Endometrium (tissue), 2 donors: ENCODE data around the gene SLC4A4.

Experiments
- FAIRE-seq: peaks from 2 replicates; lab custom pipeline; 2012; peaks lifted over from hg19 to GRCh38; lab: Jason Lieb, UNC
- donor health status: control.
- donor health status: control.

SLC4A4 gene

DNA sequence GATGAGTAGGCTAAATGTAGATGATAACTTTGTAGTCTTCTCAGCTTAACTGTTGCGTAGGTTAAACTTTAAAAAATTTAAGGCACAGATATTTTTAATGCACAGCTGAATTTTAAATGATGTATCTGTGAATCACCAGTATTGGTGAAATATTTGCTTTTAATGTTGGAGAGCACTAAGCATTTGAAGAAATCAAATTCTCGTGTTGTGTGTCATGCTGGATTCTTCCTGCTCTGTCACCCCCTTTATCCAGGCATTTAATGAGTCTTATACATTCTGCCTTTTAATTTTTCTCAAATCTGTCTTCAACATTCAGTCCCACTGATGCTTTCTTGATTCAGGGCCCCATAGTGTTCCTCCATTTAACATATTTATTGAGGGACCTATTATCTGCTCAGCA is 76.7 kb downstream of the SLC4A4 start:
- no peak for FAIRE-seq

DNA sequence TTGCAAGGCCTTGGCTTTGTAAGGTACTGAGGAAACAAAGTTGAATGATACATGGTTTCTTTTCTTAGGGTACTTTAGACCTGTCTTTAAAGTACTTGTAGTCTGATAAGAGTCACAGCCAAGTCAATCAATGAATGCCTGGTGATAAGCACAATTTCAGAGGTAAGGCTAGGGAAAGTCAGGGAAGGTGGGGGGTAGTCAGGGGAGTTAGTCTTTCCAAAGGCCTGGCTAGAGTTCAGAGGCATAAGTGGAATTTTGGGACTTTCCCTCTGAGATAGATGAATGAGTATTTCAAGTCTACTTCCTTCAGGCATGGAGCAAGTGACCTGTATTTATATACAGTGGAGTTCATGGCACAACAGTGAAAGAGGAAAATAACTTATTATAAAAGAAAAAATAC is 78.3 kb downstream of the SLC4A4 start:
- FAIRE-seq: no peak

DNA sequence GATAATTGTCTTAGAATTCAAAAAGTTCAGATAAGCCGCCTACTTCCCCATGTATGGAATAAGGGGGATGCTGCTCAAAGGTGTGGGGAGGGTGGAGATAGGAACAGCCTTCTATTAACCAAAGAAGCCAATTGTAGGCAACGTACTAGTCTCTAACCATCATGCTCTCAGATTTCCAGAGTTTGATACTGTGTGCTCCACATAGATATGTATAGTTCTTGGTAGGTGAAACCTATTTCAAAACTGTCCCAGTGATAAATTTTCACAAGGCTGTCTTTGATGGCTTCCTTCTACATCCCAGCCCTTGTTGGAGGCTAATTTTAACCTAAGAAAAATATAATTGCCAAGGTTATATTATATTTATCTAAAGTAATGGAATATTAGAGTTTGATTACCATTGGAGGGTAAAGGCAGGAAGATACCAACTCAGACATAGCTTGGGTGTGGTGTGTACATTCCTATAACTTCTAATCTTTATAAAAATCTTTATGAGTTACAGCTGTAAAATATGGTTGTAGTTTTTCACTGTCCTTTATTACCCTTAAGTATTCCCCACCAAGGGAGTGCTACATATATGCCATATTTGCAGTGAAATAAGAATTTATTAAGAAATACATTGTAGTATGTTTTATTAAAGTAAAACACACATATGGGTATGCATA is 87.7 kb downstream of the SLC4A4 start:
- no peak for FAIRE-seq

DNA sequence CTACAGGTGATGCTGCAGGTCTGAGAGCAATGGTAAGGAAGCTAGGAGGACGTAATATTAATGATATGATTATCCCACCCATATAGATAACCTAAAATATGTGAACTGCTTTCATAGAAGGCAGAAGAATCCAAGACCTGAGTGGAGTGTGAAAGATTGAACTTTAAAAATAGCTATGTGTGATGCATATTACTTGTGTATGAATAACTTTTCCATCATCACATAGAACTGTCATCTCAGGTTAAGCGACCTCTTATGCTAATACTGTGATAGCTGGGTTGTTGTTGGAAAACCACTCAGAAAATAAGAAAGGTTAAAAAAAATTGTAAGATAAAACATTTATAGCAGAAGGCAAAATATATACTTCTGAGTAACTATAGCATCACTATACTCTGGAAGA is 90.3 kb downstream of the SLC4A4 start:
- FAIRE-seq: no peak

DNA sequence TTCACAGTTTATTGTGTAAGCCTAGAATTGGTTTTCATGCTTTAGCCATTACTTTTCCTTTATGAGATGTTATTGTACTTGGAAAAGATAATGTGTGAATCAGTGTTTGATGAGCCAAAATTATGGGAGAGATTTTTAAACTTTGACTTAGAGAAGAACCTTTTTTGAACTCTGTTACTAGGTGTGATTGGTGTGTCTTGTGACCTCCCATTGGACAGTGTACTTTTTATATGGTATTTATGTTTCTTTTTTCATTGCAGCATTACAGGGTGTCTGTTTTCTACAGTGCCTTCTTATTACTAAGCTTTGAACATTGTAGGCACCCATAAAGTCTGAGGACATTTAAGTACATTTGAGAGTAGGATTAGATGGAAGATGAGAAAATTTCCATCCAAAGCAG is 91.1 kb downstream of the SLC4A4 start:
- FAIRE-seq: no peak

DNA sequence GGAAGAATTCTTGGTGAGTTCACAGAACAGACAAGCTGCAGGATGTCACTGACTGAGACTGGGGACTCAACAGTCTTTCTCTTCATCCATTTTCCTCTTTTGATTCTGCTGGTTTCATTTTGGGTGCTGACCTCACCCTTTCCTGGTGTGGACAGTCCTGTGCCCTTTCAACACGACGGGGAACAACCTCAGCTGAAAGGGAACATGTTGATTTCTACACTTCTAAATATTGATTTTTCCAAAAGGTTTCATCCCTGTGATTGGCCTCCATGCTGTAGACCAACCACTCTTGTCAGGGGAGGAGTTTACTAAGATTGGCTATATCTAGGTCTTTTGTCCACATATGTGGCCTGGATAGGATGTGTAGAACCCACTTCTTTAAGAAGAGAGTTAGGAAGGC is 91.8 kb downstream of the SLC4A4 start:
- no peak for FAIRE-seq

DNA sequence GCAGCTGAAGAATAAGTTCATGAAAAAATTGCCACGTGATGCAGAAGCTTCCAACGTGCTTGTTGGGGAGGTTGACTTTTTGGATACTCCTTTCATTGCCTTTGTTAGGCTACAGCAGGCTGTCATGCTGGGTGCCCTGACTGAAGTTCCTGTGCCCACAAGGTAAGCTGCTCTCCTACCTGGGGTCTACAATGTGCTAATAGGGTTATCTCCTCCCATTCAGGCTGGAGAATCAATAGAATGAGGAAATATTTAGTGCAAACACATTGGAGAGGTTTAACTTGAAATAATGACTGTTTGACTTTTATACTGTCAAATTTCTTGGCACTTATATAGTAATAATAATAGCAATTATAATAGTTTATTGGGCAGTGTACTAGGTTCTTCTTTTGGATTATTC is 101.8 kb downstream of the SLC4A4 start:
- no peak for FAIRE-seq

DNA sequence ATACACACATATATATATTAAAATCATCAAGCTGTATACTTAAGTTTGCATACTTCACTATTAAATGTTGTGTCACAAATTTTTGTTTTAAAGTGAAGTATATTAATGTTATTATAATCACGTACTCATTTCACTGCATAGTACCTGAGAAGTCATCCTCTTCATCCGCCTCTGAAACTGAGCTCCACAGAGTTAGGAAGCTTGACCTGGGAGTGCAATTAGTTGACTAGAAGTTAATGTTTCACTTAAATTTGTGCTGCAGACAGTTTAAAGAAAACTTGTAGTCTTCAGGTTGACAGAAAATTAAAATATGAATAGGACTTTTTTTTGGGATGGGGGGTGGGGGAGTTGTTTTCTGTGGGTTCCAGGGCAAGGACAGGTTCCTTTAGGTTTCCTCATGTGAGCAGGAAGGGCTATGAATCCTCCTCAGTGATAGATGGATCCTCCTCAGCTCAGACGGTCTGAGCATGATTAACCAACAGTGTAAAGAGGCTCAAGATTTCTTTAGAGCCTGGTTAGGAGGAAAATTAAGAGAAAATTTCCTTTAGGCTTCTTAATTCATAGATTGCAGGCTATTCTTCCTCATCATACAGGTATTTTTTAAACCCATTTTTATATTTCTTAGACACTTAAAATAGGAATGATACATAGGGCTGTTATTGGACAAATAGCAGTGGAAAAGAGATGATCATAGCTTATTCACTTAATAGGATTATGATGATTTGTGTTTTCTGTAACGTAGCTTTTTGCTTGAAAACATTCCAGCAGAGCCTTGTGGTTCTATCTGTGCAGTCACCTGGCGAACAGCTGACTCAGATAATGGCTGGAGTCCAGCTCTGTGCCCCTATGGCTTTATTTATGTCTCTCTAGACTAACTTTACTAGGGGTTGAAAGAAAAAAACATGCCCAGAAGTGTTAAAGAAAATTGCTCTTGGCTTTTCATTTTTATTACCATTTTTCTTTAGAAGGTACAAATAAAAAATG is 102.7 kb downstream of the SLC4A4 start:
- no peak for FAIRE-seq

DNA sequence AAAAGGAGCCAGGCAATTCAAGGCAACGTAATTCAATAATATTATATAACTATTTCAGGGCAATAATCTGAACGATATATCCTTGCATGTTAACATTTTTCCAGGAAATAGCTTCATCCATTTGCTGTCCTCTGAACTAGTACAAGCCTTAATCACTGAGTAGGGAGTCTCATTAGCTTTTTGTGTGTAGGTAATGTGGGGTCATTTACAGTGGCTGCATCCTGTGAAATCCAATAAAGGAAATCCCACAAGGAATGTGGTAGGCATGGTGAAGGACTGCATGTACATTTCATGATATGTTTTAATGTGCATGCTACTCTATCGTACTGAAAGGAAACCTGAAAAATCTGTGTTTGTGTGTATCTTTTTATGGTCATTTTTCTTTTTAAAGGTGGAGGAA is 103.5 kb downstream of the SLC4A4 start:
- FAIRE-seq: no peak

DNA sequence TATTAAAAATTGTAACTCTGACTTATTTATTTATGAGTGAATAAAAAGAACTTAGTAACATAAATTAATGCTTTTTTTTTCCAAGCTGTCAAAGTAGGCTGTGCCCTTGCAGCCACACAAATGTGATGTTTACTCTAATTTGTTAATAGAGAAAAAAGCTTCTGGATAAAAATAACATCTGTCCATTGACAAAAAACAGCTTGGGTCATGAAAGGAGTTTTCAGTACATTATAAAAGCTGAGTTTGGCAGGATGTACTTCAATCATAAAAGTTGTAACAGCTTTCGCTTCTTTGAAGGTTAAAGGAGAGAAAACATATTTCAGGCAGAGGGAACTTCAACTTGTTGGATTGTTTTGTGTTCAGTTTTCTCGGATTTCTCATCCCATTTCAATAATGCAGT is 105.6 kb downstream of the SLC4A4 start:
- FAIRE-seq: peak; percentile 93

DNA sequence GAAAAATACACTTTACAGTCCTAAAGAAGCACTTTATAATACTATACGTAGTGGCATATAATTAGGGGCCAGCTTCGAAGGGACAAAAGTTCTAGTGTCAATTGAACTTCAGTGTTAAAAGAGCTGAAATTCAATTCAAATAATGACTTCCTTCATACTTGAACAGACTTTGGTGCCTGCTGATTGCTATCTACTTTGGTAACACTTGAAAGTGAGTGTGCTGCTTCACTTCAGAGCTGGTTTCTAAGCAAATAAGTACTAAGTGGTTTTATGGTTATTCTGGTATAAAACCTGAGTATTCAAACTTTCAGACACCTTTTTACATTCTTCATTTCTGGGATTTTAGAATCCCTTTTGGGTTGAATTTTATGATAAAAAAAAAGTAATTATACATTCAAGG is 107.0 kb downstream of the SLC4A4 start:
- FAIRE-seq: no peak

DNA sequence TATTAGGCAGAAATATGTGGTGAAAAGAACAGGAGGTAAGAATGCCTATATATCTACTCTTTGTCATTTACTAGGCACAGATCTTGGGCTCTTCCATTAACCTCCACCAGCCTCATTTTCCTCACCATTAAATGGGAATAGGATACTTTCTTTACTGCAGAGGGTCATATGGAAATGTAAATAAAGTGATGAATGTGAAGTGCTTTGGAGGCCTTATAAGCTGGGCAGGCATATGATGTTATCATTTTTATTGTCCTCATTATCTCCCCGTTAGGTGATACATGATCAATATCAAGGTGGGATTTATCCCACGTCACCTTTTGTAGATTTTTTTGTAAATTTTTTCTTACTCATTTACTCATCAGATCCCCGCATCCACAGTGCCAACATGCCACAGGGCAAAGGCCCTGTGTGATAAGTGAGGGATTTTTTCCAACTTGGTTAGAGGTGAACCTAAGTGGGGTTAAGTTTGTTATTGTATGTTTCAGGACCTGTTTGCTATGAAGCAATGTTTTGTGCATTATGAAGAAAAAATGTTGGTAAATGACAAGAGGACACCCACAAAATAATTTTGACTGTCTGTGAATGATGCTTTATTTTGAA is 107.8 kb downstream of the SLC4A4 start:
- no peak for FAIRE-seq

DNA sequence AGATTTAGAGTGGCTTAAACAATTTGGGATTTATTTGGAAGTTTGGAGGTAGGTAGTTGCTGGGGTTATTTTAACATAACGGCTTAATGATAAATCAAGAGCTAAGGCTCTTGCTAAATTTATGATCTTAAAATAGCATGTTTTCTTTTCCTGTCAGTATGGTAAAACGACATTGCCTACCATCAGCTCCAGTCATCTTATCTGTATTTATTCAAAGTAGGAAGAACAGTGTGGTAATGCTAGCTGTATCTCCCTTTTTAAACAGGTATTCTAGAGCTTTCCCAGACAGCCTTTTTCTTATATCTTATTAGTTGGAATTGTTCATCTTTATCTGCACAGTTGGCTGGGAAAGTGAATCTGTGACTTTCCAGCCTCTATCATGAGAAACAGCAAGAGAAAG is 110.2 kb downstream of the SLC4A4 start:
- no peak for FAIRE-seq

DNA sequence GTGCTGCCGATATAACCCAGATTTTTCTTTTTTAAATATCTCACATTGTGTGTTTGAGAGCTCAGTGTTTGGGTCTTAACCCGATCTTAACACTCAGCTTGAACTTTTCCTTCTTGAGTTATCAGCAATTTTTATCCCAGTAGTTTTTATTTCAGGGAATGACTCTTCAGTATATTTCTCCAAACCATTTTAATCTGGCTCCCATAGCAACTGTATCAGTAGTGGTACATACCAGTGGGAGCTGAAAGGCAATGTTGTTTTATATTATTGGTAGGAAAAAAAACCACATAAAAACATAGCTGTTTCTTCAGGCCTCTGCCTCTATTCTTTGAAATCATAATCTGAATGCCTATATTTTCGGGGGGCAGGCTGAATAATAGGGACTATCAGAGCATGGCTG is 111.1 kb downstream of the SLC4A4 start:
- no peak for FAIRE-seq

DNA sequence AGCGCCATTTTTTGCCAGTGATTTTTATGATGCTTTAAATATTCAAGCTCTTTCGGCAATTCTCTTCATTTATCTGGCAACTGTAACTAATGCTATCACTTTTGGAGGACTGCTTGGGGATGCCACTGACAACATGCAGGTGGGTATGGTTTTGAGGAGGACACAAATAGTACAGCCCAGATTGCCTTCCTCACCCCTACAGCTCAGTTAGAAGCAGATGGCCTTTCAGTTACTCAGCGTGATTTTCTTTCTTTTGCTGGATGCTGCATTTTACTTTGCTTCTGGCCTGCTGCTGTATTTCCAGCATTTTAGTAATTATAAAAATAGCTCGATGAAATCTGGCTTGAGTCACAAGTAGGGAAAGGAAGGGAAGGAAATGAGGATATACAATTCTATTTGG is 114.7 kb downstream of the SLC4A4 start:
- FAIRE-seq: no peak

DNA sequence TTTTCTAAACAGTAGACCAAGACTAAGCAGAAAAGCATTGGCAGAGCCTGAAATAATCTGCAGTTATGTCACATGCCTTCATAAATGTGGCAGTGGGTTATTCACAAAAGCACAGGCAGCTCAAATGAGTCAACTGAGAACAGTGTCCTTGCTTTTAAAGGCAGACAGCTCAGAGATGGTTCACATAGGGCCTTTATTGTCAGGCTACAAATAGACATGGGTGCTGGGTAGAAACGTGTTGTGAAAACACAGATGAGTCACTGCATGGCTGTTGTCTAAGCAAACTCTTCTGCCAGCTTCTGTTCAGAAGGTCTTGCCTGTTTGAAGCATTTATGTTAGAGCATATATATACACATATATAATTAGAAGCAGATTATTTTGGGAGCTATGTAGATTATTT is 118.0 kb downstream of the SLC4A4 start:
- no peak for FAIRE-seq

DNA sequence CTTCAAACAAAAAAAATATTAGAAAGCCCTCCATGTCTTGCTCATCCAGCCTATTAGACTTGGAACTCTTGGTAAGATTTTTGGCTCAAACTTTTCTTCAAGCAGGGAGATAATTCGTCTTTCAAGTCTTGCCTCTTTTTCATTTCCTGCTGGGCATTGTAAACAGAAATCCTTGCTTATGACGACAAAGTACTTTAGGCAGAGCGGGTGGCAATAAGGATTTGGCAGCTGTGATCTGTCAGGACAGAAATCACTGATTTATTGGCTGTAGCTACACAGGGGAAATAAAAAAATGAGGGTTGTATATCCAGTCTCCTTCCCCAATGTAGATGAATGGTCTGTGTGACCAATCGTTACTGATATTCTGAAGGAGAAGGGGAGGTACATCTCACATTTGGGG is 121.6 kb downstream of the SLC4A4 start:
- FAIRE-seq: no peak

DNA sequence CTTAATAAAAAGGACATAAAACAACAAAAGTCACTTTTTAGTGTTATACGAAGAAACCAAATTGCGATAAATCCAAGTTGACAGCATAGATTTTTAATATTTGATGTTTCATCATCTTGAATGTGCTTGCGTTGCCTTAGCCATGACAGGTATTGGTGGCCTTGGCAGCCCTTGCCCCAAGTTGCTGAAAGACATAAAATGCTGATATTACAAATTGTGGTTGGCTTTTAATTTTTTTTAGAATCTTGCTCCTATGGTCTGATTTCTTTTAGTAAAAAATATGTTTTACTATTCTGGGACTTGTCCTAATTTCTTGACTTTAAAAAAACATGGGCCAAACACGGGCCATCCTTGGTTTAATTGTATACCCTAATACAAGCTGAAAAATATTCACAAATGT is 122.6 kb downstream of the SLC4A4 start:
- FAIRE-seq: no peak

DNA sequence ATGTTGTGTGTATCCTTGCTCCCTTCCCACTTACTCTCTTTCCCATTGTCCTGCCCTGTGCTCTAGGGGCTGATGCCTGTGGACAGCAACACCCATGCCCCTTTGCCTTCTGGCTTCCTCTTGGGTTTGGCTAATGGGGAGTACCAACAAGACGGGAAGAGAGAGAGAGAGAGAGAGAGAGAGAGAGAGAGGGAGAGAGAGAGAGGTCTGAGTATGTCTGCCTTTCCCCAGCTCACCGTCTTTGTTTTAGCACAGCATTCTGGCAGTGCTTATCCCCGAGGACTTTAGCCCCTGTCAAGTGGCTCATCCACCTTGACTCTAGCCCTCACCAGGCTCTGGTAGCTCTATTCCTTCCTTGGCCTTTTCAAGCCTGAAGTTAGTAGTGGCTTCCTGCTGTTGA is 128.0 kb downstream of the SLC4A4 start:
- FAIRE-seq: no peak

DNA sequence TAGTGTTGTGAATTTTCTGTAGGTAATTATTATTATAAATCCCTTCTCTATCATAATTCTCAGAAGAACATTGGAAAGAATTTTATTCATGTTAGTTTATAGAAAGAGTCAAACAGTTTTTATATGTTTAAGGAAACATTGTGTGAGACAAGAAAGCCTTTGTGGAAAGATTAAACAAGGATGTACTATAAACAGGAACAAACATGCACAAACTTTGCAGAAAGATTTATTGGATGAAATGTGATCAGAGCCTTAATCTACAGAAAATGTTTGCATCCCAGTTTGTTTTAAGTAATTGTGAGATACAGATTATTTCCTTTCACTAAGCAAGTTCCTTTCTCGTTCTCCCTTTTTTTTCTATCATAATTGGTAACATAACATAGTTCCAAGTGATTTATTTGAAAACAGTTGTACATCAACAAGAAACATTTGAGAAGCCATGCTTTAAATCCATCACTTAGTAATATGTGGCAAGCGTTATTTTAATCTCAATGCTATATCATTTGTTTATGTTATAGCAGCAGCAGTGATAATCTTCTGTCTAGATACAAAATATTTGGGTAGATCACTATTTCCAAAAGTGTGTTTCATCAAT is 129.4 kb downstream of the SLC4A4 start:
- no peak for FAIRE-seq

DNA sequence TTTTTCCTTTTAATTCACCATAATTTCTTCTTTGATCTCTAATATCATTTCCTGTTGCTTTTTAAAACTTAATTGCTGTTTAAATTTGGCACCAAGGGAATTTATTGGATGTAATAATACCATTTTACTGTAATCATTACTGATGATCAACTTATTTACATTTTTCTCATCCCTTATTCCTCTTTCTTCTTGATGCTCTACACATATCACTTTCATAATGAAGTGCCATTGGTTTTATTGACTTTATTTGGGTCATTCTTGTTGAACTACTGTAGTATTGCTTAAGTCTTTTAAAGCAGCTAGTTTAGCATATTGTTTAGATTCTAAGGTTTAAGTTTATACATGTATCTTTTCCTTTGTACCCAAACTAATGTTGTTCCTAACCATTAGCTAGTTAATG is 130.7 kb downstream of the SLC4A4 start:
- FAIRE-seq: no peak

DNA sequence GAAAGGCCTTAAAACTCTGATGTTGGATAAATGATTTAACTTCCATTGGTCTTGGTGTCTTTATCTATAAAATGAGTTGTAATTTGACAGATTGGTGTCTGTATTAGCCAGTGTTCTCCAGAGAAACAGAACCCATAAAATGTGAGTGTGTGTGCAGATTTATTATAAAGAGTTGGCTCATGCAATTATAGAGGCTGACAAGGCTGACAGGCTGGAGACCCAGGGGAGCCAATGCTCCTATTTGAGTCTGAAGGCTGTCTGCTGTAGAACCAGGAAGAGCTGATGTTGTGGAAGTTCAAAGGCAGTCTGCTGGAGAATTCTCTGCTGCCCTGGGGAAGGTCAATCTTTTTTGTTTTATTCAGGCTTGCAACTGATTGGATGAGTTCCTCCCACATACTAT is 131.7 kb downstream of the SLC4A4 start:
- no peak for FAIRE-seq

DNA sequence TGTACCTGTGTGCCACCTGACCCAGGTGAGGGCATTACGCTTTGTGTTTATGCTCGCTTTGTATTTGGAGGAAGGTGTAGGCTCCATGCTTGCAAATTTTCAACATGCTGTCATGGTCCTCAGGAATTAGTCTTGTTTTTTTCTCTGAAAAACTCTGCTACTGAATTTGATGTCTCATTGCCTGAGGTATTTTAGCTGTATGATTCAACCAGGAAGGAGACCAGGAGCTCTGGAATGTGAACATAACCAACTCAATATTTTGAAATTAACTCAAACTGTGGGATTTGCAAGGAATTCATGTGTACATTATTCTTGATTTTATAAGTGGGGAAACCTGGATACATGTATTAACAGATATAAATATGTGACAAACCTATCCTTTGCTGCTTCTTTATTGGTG is 134.1 kb downstream of the SLC4A4 start:
- FAIRE-seq: no peak
